Breast epithelium (tissue), 3 donors: ENCODE measurements around the gene VAV3.

Source experiments
- CTCF ChIP-seq, 3 donors: fragments of 450-650 bp; IDR thresholded peaks; one replicate each; pipeline ENCODE4 v1.5.1; 2016 to 2017; ENCODE audit warnings: antibody characterized with exemption in 3 of 3, mild to moderate bottlenecking in 3 of 3, moderate library complexity in 3 of 3
- POLR2A ChIP-seq: fragments of 450-650 bp; IDR thresholded peaks from one replicate; pipeline ENCODE4 v1.6.1; 2016; ENCODE audit warnings: antibody characterized with exemption, mild to moderate bottlenecking, moderate library complexity

- TF ChIP-seq POLR2A = no peak
- TF ChIP-seq CTCF (IDR thresholded peaks at IDR 0.05) = no peak
These were observed 154.6 kb downstream of the VAV3 start for GRCh38 chr1:107810291-107810951.
